ENCODE results near the gene P3R3URF.

Gene P3R3URF

DNA sequence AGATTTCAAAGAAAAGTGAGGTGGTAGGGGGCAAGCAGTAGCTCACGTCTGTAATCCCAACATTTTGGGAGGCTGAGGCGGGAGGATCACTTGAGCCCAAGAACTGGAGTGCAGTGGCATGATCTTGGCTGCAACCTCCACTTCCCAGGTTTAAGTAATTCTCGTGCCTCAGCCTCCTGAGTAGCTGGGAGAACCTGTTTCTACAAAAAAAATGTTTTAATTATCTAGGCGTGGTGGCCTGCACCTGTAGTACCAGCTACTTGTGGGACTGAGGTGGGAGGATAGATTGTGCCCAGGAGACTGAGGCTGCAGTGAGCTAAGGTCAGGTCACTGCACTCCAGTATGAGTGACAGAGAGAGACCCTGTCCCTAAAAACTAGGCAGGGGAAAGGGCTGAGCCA lies 4.0 kb downstream of the P3R3URF start:
- DNase-seq (ENCODE audit: low read depth, low spot score), result no peak

DNA sequence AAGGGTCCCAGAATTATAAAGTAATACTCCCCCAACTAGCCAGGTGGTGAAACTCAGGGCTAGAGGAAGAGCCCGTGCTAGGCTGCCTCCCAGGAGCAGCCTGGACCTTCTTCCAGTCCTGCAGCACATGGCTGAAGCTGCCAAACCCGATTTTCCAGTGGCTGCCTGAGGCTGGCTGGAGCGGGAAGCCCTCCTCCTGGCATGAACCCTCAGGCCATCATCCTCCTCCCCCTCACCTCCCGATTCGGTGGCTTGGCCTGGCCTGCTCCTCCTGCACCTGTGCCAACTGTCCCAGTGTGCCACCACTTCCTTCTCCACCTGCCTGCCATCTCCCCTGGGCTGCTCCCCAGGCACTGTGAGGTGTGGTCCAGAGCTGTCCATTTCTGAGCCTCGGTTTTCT lies 4.4 kb downstream of the P3R3URF start:
- no peak for DNase-seq (ENCODE audit: low read depth, low spot score)

DNA sequence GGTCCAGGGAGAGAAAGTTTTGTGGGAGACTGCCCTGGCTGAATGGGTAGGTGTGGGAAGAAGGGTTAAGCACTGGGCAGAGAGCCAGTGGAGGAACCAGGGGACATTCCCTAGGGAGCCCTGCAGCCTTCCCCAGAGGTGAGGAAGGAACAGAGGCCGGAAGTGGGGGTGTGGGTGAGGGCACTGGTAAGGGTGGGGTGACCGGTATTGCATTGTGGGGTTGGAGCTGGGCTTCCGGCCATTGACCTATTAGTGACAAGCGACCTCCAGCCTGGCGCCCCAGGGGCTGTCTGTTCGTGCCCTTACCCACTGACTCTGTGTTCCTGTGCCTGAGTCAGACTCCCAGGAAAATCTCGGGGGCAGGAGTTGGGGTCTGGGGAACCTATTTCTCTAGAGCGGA lies 4.9 kb downstream of the P3R3URF start:
- no peak for DNase-seq (ENCODE audit: low read depth, low spot score)

DNA sequence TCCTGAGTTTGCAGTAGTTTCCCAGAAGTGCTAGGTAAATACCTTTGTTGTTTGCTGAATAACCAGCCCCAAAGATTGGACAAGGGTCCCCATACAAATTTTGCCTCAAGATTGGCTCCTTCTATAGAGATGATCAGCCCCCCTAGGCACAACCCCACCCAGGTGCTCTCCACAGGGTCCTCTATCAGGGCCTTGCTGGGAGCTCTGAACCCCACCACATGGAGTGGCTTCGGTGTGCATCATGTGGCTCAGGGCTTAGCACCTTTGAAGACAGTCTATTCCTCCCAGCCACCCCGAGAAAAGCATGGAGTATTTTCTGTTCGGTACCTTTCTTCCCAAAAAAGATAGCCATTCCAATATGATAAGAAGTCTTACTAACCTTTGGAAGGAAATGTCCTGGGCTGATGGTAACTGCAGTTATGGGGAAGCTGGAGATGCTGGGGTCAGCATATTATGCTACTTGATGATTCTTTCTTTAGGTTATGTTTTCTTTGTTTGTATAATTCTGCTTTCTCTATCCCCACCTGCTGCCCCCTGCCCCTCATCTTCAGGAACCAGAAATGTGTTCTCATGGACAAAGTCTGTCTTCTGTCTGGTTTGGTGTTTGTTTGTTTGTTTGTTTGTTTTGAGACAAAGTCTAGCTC lies 6.4 kb downstream of the P3R3URF start:
- DNase-seq (ENCODE audit: low read depth, low spot score), result no peak

DNA sequence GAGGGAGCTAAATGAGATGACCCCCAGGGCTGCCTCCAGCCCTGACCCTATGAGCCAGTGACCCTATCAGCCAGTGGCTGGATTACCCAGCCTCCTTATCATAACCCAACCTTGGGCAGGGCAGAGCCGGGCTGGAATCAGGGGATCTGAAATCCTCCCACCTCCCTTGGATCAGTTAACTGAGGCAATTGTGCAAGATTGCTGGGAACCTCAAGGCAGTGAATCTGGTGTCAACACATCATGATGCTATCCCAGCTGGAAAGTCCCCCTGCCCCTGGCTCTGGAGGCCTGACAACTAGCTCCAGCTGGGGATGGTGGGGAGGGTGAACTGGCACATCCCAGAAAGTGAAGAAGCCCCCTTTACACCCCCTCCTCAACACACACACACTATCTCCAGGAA lies 7.8 kb downstream of the P3R3URF start:
- DNase-seq (ENCODE audit: low read depth, low spot score), result no peak

GRCh38 chr1:46166521-46167462 lies 9.5 kb downstream of the P3R3URF start:
- DNase-seq (ENCODE audit: low read depth, low spot score), result no peak

GRCh38 chr1:46160212-46160611 lies 16.1 kb downstream of the P3R3URF start:
- DNase-seq (ENCODE audit: low read depth, low spot score), result no peak

GRCh38 chr1:46159516-46159915 lies 16.8 kb downstream of the P3R3URF start:
- no peak for DNase-seq (ENCODE audit: low read depth, low spot score)

- DNase-seq (ENCODE audit: low read depth, low spot score), result no peak
Measured at GRCh38 chr1:46158312-46159281, 17.7 kb downstream of the P3R3URF start.

DNA sequence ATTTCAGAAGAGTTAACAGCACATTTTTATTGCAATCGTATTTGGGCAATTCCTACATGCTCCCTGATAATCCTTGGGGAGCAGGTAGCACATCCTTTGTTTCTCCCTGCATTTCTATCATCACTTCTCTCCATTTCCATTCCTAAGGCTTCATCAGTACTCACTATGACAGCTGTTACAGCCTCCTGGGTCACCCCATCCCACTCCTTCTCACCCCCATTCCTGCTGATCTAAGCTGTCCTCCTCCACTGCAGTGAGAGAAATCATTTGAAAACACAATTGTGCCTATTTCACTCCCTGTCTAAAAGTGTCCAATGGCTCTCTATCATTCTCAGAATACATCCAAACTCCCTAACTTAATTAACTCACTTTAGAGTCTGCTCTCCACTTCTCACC lies 18.4 kb downstream of the P3R3URF start:
- DNase-seq (ENCODE audit: low read depth, low spot score), result no peak

DNA sequence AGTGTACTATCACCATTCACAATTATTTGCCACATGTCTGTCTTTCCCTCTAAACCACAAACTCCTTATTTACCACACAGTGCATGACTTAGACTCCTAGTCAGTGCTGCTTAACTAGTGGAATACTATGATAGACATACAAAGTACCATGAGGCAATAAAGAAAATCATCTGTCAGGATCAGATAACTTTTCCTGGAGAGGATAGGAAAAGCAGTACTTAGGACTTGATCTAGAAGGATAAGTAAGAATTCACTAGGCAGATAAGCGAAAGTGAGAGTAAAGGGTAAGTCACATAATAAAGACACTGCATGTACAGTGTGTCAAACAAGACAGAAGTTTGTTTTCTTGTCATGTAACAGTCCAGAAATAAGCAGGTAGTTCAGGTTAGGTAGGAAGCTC lies 22.6 kb downstream of the P3R3URF start:
- DNase-seq (ENCODE audit: low read depth, low spot score), result no peak

GRCh38 chr1:46153228-46153627 lies 23.1 kb downstream of the P3R3URF start:
- DNase-seq (ENCODE audit: low read depth, low spot score), result no peak

- no peak for DNase-seq (ENCODE audit: low read depth, low spot score)
Measured at GRCh38 chr1:46152016-46152415, 24.3 kb downstream of the P3R3URF start.

- DNase-seq (ENCODE audit: low read depth, low spot score), result no peak
Measured at GRCh38 chr1:46150085-46150484, 26.2 kb downstream of the P3R3URF start.

DNA sequence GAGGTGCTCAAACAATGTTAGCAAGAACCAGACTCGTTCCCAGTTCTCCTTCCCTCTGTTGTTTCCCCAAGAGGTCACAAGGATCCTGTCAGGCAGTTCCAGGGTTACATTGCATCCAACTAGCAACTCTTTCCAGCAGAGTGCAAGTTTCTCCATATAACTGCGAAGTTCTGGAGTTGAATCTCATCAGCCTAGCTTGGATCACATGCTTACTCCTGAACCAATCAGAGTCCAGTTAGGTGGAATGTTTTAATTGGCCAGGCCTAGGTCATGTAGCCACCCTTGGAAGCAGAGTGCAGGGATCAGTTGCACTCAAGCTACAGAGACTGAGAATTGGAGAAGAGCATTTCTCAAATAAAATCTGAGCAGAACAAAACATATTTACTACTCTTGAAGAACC lies 28.0 kb downstream of the P3R3URF start:
- DNase-seq (ENCODE audit: low read depth, low spot score), result no peak

DNA sequence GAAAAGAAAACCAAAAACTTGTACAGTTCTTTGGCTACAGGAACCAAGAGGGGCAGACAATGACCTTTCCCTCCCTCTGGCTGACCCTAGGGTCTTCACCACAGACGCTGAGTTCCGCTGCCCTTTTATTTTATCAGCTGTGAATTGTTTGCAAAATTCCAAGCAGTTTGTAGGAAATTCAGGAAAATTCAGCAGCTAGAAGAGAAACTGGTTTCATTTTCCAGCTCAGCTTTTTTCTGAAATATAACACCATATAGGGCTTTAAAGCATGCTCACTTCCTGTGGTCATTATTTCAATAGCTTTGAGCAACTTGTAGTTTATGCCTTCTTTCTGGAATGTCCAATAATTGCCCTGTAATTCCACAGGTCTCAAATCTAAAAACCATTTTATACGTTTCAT lies 38.4 kb downstream of the P3R3URF start:
- no peak for DNase-seq (ENCODE audit: low read depth, low spot score)

DNA sequence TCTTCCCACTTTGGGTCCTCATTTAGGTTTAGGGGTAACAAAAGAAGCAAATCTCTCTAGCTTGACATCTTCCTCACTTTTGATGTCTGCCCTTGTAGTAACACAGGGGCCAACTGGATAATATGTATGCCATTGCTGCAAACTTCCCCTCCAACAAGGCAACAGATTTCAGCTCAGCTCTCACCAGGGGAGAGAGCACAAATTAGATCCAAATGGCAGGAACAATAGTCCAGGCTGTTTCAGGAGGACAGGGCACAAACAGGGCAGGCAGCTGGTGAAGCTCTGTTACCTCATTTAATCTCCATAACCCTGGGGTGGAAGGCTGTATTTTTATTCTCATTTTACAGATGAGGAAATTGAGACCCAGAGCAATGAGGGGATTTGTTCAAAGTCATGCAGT lies 39.6 kb downstream of the P3R3URF start:
- no peak for DNase-seq (ENCODE audit: low read depth, low spot score)

GRCh38 chr1:46134660-46135331 lies 41.5 kb downstream of the P3R3URF start:
- DNase-seq (ENCODE audit: low read depth, low spot score), result no peak

DNA sequence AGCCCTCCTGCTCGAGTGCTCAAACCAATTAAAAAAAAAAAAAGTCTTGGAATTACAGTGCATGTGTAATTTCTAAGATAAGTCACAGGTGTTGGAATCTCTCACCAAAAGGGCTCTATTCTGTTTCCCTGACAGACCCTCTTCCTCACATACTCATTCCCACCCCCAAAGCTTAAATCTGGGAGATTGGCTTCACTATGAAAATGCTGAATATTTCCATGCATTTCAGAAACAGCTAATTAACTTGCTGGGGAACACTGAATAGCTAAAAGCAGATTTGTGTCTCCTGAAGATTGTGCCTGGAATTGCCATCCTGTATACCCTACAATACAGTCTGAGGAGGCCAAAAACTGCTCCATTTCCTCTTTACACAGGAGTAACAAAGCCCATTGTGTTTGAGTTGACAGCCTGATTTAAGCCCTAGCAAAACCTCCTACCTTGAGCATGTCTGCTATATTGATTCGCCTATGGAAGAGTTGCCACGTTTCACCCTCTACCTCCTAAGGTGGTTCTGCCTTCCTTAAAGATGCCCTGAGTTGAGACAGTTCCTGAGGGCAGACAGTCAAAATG lies 42.4 kb downstream of the P3R3URF start:
- DNase-seq (ENCODE audit: low read depth, low spot score), result no peak

DNA sequence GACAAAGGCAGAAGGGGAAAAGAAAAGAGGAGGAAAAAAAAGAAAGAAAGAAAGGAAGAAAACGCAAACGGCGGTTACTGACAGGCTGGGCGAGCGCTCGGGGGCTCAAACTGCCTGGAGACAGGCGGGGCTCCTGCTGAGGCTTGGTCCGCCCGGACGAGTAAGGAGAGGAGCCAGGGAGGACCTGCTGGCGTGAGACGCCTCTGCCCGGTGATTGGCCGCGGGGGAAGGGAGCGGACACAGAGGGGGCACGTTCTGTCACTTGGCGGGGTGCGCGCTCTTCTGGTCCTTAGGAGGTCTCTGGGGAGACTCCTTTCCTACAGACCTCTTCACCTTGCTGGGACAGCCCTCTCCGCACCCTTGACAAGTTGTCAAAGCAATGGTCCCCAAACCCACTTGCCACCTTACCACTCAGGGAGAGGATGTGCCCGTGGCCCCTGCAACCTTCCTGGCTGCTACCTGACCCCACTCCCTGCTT lies 43.1 kb downstream of the P3R3URF start:
- peak; percentile 10 for DNase-seq (ENCODE audit: low read depth, low spot score)

Measured in activated CD4-positive, CD25-positive, alpha-beta regulatory T cell treated with anti-CD3 and anti-CD28 coated beads, Interleukin-2, amount 50 U/mL, for 16 hours (primary cell).